Panc1 (cell line): ENCODE results near the gene GNAS-AS1. TPM values are rescaled to one million over a fixed set of nuclear protein-coding genes. Genes with fewer than 3 reads are reported as not detected.

Experiments used
- ATAC-seq: fragments of 200-7000 bp; cut with Tn5 transposase; 2 replicates; pipeline ENCODE4 v1.9.1; 2020; ENCODE audit warnings: mild to moderate bottlenecking, moderate library complexity
- BruUV-seq: library from RNA; stranded (reverse); fragments of 400-500 nt; replicated peaks from 2 replicates; lab custom pipeline; 2021; lab: Mats Ljungman, UMichigan
- CTCF ChIA-PET: fragments of 300-600 bp; sonication (Branson Sonifier 250); formaldehyde crosslinking; loops from one replicate; lab custom pipeline; 2022; ENCODE audit warnings: antibody characterized with exemption; lab: Charles Lee
- POLR2A ChIA-PET: fragments of 300-600 bp; sonication (Branson Sonifier 250); formaldehyde crosslinking; loops from one replicate; lab custom pipeline; 2022; ENCODE audit warnings: antibody characterized with exemption; lab: Charles Lee
- DNase-seq: peaks from one replicate; pipeline ENCODE4 v3.0.0-alpha.2; 2010; ENCODE audit warnings: low read depth, low spot score
- H3K27ac ChIP-seq: 2 replicates; pipeline ENCODE4 v1.5.1; 2011; ENCODE audit warnings: mild to moderate bottlenecking, low read length, inconsistent platforms
- H3K27me3 ChIP-seq: fragments of 200-500 bp; sonication (Bioruptor generic); 2 replicates; pipeline ENCODE4 v1.6.0; 2014; ENCODE audit warnings: low read length, inconsistent platforms; ENCODE audit not compliant: control insufficient read depth, insufficient read depth
- H3K36me3 ChIP-seq: fragments of 200-500 bp; sonication (Bioruptor generic); 2 replicates; pipeline ENCODE4 v1.5.1; 2014; ENCODE audit warnings: inconsistent platforms, mild to moderate bottlenecking, low read length, moderate library complexity; ENCODE audit not compliant: control insufficient read depth, insufficient read depth
- H3K4me1 ChIP-seq: 2 replicates; pipeline ENCODE4 v1.5.1; 2011; ENCODE audit warnings: inconsistent platforms, mild to moderate bottlenecking, low read length, moderate library complexity; ENCODE audit not compliant: control insufficient read depth, insufficient read depth
- H3K4me3 ChIP-seq, 2 experiments: 2 replicates each; pipeline ENCODE4 v1.5.1; 2011 to 2012; ENCODE audit warnings: low read depth in 2 of 2, low read length in 2 of 2, mild to moderate bottlenecking in 2 of 2, inconsistent platforms in 1 of 2, moderate library complexity in 1 of 2
- H3K9me3 ChIP-seq: fragments of 200-500 bp; sonication (Bioruptor generic); 2 replicates; pipeline ENCODE4 v1.5.1; 2014; ENCODE audit warnings: low read depth, mild to moderate bottlenecking, inconsistent platforms, low read length, moderate library complexity; ENCODE audit not compliant: control insufficient read depth, insufficient read depth
- POLR2AphosphoS5 ChIP-seq: IDR thresholded peaks from 2 replicates; pipeline ENCODE4 v1.6.1; 2012; ENCODE audit warnings: mild to moderate bottlenecking, low read depth, low read length, moderate library complexity
- SIN3A ChIP-seq: IDR thresholded peaks from 2 replicates; pipeline ENCODE4 v1.6.1; 2012; ENCODE audit warnings: low read depth, mild to moderate bottlenecking, low read length, moderate library complexity, borderline replicate concordance; ENCODE audit not compliant: insufficient read depth
- TCF7L2 ChIP-seq: IDR thresholded peaks from 2 replicates; pipeline ENCODE4 v1.6.1; 2011; ENCODE audit warnings: mild to moderate bottlenecking, low read depth, low read length, inconsistent platforms
- in situ Hi-C: cut with HindIII; loops from 2 replicates; pipeline ENCODE4 v1.10.0; 2016; ENCODE audit warnings: low sequenced_read_pairs, low pct_unique_long_range_greater_than_20kb
- intact Hi-C: fragments of 100-400 bp; cut with micrococcal nuclease; formaldehyde crosslinking; loops from one replicate; pipeline ENCODE4 v1.10.0; 2022; ENCODE audit not compliant: unreplicated experiment
- total RNA-seq: library from RNA; stranded (reverse); gene quantifications from one replicate; pipeline ENCODE4 v1.2.1, GENCODE V29; 2021; ENCODE audit not compliant: unreplicated experiment
- TF ChIP-seq, protein P1 (sequence below), 2 experiments: IDR thresholded peaks; 2 replicates each; pipeline ENCODE4 v1.6.1; 2011 to 2012; ENCODE audit warnings: low read depth in 2 of 2, control low read depth in 1 of 2, low read length in 1 of 2, mild to moderate bottlenecking in 1 of 2, moderate library complexity in 1 of 2; ENCODE audit not compliant: insufficient read depth in 1 of 2
- TF ChIP-seq, protein P2 (sequence below): fragments of 450-650 bp; IDR thresholded peaks from 2 replicates; pipeline ENCODE4 v1.5.1; 2017; ENCODE audit warnings: mild to moderate bottlenecking

Gene GNAS-AS1
- total RNA-seq, 1 experiment from 2014 or later: not detected

- ATAC-seq: no peak
- no TSS peak for BruUV-seq
- no peak for DNase-seq
- no peaks in the 10 kb centered on the region for H3K4me1 ChIP-seq
- CTCF ChIA-PET: no interaction called here
- TF ChIP-seq TCF7L2: no peak
- TF ChIP-seq, protein P1, sequence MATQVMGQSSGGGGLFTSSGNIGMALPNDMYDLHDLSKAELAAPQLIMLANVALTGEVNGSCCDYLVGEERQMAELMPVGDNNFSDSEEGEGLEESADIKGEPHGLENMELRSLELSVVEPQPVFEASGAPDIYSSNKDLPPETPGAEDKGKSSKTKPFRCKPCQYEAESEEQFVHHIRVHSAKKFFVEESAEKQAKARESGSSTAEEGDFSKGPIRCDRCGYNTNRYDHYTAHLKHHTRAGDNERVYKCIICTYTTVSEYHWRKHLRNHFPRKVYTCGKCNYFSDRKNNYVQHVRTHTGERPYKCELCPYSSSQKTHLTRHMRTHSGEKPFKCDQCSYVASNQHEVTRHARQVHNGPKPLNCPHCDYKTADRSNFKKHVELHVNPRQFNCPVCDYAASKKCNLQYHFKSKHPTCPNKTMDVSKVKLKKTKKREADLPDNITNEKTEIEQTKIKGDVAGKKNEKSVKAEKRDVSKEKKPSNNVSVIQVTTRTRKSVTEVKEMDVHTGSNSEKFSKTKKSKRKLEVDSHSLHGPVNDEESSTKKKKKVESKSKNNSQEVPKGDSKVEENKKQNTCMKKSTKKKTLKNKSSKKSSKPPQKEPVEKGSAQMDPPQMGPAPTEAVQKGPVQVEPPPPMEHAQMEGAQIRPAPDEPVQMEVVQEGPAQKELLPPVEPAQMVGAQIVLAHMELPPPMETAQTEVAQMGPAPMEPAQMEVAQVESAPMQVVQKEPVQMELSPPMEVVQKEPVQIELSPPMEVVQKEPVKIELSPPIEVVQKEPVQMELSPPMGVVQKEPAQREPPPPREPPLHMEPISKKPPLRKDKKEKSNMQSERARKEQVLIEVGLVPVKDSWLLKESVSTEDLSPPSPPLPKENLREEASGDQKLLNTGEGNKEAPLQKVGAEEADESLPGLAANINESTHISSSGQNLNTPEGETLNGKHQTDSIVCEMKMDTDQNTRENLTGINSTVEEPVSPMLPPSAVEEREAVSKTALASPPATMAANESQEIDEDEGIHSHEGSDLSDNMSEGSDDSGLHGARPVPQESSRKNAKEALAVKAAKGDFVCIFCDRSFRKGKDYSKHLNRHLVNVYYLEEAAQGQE (IDR thresholded peaks at IDR 0.05; ENCODE audit: insufficient read depth in 1 of 2, low read depth in 2 of 2, low read length in 1 of 2): no peak
- TF ChIP-seq, protein P2, sequence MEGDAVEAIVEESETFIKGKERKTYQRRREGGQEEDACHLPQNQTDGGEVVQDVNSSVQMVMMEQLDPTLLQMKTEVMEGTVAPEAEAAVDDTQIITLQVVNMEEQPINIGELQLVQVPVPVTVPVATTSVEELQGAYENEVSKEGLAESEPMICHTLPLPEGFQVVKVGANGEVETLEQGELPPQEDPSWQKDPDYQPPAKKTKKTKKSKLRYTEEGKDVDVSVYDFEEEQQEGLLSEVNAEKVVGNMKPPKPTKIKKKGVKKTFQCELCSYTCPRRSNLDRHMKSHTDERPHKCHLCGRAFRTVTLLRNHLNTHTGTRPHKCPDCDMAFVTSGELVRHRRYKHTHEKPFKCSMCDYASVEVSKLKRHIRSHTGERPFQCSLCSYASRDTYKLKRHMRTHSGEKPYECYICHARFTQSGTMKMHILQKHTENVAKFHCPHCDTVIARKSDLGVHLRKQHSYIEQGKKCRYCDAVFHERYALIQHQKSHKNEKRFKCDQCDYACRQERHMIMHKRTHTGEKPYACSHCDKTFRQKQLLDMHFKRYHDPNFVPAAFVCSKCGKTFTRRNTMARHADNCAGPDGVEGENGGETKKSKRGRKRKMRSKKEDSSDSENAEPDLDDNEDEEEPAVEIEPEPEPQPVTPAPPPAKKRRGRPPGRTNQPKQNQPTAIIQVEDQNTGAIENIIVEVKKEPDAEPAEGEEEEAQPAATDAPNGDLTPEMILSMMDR: no peak
- TF ChIP-seq SIN3A: no peak
- no peak for TF ChIP-seq POLR2AphosphoS5
- H3K27ac ChIP-seq: no peak overlapping the region
- in situ Hi-C loops (no loop called here), intact Hi-C loops (no loop called here)
- no peaks in the 10 kb centered on the region for H3K9me3 ChIP-seq
- no peak overlapping the region for H3K4me3 ChIP-seq
- POLR2A ChIA-PET: no interaction called here
- no peaks in the 10 kb centered on the region for H3K36me3 ChIP-seq
- H3K27me3 ChIP-seq: no peaks in the 10 kb centered on the region
Measured at GRCh38 chr20:58816051-58816450, 34.7 kb downstream of the GNAS-AS1 start.

DNA sequence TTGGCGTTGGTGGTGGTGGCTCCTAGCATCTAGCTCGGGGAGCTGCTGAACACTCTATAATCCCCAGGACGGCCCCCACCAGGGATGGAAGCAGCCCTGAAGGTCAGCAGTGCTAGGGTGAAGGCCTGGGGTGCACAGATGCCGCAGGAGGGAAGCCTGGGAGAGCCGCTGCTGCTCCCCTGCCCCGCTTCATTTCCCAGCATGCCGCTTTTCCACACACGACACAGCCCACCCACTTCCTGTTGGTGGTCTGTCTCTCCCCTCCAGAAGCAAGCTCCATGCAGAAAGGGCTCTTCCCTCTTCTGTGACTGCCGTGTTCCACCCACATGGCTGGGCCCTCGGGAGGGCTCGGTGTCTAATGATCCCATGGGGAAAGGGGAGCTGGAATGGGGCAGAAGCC lies 35.3 kb downstream of the GNAS-AS1 start:
- no peaks in the 10 kb centered on the region for H3K36me3 ChIP-seq
- intact Hi-C loops: no loop called here
- DNase-seq: no peak
- H3K4me1 ChIP-seq: no peaks in the 10 kb centered on the region
- ChIA-PET POLR2A (no interaction called here), CTCF (no interaction called here)
- no peak for TF ChIP-seq TCF7L2
- in situ Hi-C loops: no loop called here
- no peaks in the 10 kb centered on the region for H3K9me3 ChIP-seq
- no peaks in the 10 kb centered on the region for H3K27me3 ChIP-seq
- H3K4me3 ChIP-seq: no peak overlapping the region
- H3K27ac ChIP-seq: no peak overlapping the region
- ATAC-seq: no peak
- no TSS peak for BruUV-seq

GRCh38 chr20:58813369-58813768 lies 37.3 kb downstream of the GNAS-AS1 start:
- ATAC-seq (no peak), DNase-seq (no peak)
- H3K27ac ChIP-seq: no peak overlapping the region
- no peak overlapping the region for H3K4me3 ChIP-seq
- H3K9me3 ChIP-seq: no peaks in the 10 kb centered on the region
- no peaks in the 10 kb centered on the region for H3K4me1 ChIP-seq
- TF ChIP-seq, protein P1 (IDR thresholded peaks at IDR 0.05; ENCODE audit: insufficient read depth in 1 of 2, low read depth in 2 of 2, low read length in 1 of 2): no peak
- TF ChIP-seq POLR2AphosphoS5: no peak
- TF ChIP-seq, protein P2: no peak
- no peak for TF ChIP-seq TCF7L2
- TF ChIP-seq SIN3A: no peak
- in situ Hi-C loops (no loop called here), intact Hi-C loops (no loop called here)
- CTCF ChIA-PET: no interaction called here
- H3K36me3 ChIP-seq: no peaks in the 10 kb centered on the region
- POLR2A ChIA-PET: no interaction called here
- no TSS peak for BruUV-seq
- no peaks in the 10 kb centered on the region for H3K27me3 ChIP-seq
